ENCODE data around the gene RALGAPA1.

RALGAPA1 gene

GRCh38 chr14:35678403-35679028 lies 130.6 kb downstream of the RALGAPA1 start:
- Histone ChIP-seq H3K27me3 (replicated peaks; ENCODE audit: insufficient read depth, low read length) (no peaks in the 10 kb centered on the region), H3K36me3 (replicated peaks; ENCODE audit: insufficient read depth, low read length) (no peaks in the 10 kb centered on the region), H3K9me2 (replicated peaks; ENCODE audit: insufficient read depth, low read length) (no peaks in the 10 kb centered on the region), H3K4me2 (ENCODE audit: low read depth, low read length) (no peak overlapping the region), H3K4me1 (ENCODE audit: low read length) (peaks cover 17% of the 10 kb centered on the region; the same call in 1 of the 2 replicates), H3K4me3 (ENCODE audit: low read length) (no peak overlapping the region), H2AFZ (ENCODE audit: low read length) (no peak overlapping the region), H3K79me2 (ENCODE audit: low read length) (no peaks in the 10 kb centered on the region), H3K9ac (ENCODE audit: low read length) (no peak overlapping the region), H3K9me3 (replicated peaks; ENCODE audit: insufficient read depth, low read length) (no peaks in the 10 kb centered on the region), H4K20me1 (ENCODE audit: insufficient read depth, low read length) (no peaks in the 10 kb centered on the region), H3F3A (ENCODE audit: insufficient read depth, low read length) (no peaks in the 10 kb centered on the region), H3K27ac (ENCODE audit: low read length) (no peak overlapping the region)
- DNase-seq, result no peak
- TF ChIP-seq, protein P1, sequence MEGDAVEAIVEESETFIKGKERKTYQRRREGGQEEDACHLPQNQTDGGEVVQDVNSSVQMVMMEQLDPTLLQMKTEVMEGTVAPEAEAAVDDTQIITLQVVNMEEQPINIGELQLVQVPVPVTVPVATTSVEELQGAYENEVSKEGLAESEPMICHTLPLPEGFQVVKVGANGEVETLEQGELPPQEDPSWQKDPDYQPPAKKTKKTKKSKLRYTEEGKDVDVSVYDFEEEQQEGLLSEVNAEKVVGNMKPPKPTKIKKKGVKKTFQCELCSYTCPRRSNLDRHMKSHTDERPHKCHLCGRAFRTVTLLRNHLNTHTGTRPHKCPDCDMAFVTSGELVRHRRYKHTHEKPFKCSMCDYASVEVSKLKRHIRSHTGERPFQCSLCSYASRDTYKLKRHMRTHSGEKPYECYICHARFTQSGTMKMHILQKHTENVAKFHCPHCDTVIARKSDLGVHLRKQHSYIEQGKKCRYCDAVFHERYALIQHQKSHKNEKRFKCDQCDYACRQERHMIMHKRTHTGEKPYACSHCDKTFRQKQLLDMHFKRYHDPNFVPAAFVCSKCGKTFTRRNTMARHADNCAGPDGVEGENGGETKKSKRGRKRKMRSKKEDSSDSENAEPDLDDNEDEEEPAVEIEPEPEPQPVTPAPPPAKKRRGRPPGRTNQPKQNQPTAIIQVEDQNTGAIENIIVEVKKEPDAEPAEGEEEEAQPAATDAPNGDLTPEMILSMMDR (IDR thresholded peaks at IDR 0.05; ENCODE audit: low read length), result no peak

GRCh38 chr14:35669782-35670181 lies 139.3 kb downstream of the RALGAPA1 start:
- no peaks in the 10 kb centered on the region for H4K20me1 ChIP-seq (ENCODE audit: insufficient read depth, low read length)
- H3K27ac ChIP-seq (ENCODE audit: low read length), result no peak overlapping the region
- no peak overlapping the region for H3K4me3 ChIP-seq (ENCODE audit: low read length)
- no peaks in the 10 kb centered on the region for H3F3A ChIP-seq (ENCODE audit: insufficient read depth, low read length)
- TF ChIP-seq EZH2 (optimal IDR thresholded peaks at IDR 0.05; ENCODE audit: low read depth, low read length), result no peak
- TF ChIP-seq, protein P1 (IDR thresholded peaks at IDR 0.05; ENCODE audit: low read length), result no peak
- no peak for TF ChIP-seq EZH2phosphoT487 (IDR thresholded peaks at IDR 0.05; ENCODE audit: low read length)
- H3K9me2 ChIP-seq (replicated peaks; ENCODE audit: insufficient read depth, low read length), result no peaks in the 10 kb centered on the region
- no peaks in the 10 kb centered on the region for H3K9me3 ChIP-seq (replicated peaks; ENCODE audit: insufficient read depth, low read length)
- H3K79me2 ChIP-seq (ENCODE audit: low read length), result no peaks in the 10 kb centered on the region
- H3K9ac ChIP-seq (ENCODE audit: low read length), result no peak overlapping the region
- no peak for DNase-seq
- H3K36me3 ChIP-seq (replicated peaks; ENCODE audit: insufficient read depth, low read length), result no peaks in the 10 kb centered on the region
- no peak overlapping the region for H2AFZ ChIP-seq (ENCODE audit: low read length)
- no peaks in the 10 kb centered on the region for H3K4me1 ChIP-seq (ENCODE audit: low read length)
- H3K27me3 ChIP-seq (replicated peaks; ENCODE audit: insufficient read depth, low read length), result no peaks in the 10 kb centered on the region
- no peak overlapping the region for H3K4me2 ChIP-seq (ENCODE audit: low read depth, low read length)

GRCh38 chr14:35666429-35667043 lies 142.6 kb downstream of the RALGAPA1 start:
- TF ChIP-seq EZH2phosphoT487 (IDR thresholded peaks at IDR 0.05; ENCODE audit: low read length), result no peak
- TF ChIP-seq, protein P1 (IDR thresholded peaks at IDR 0.05; ENCODE audit: low read length), result no peak
- no peak for TF ChIP-seq EZH2 (optimal IDR thresholded peaks at IDR 0.05; ENCODE audit: low read depth, low read length)
- H3F3A ChIP-seq (ENCODE audit: insufficient read depth, low read length), result no peaks in the 10 kb centered on the region
- no peak overlapping the region for H3K4me3 ChIP-seq (ENCODE audit: low read length)
- H4K20me1 ChIP-seq (ENCODE audit: insufficient read depth, low read length), result no peaks in the 10 kb centered on the region
- DNase-seq, result no peak
- no peak overlapping the region for H3K9ac ChIP-seq (ENCODE audit: low read length)
- H3K4me1 ChIP-seq (ENCODE audit: low read length), result no peaks in the 10 kb centered on the region
- no peaks in the 10 kb centered on the region for H3K36me3 ChIP-seq (replicated peaks; ENCODE audit: insufficient read depth, low read length)
- H3K4me2 ChIP-seq (ENCODE audit: low read depth, low read length), result no peak overlapping the region
- no peaks in the 10 kb centered on the region for H3K9me2 ChIP-seq (replicated peaks; ENCODE audit: insufficient read depth, low read length)
- H3K27ac ChIP-seq (ENCODE audit: low read length), result no peak overlapping the region
- H3K79me2 ChIP-seq (ENCODE audit: low read length), result no peaks in the 10 kb centered on the region
- H3K27me3 ChIP-seq (replicated peaks; ENCODE audit: insufficient read depth, low read length), result no peaks in the 10 kb centered on the region
- H2AFZ ChIP-seq (ENCODE audit: low read length), result no peak overlapping the region
- H3K9me3 ChIP-seq (replicated peaks; ENCODE audit: insufficient read depth, low read length), result no peaks in the 10 kb centered on the region

All from MM.1S (cell line).